Measurements from ENCODE around the gene ITGB3. TPM values are rescaled to one million over a fixed set of nuclear protein-coding genes. Genes with fewer than 3 reads are reported as not detected.

ITGB3 gene
- total and polyA plus RNA-seq, 2 of the 8 experiments (the other 6 are each of a cell fraction or from before 2014, with no cell fraction given): 0.08 to 0.09 TPM

DNA sequence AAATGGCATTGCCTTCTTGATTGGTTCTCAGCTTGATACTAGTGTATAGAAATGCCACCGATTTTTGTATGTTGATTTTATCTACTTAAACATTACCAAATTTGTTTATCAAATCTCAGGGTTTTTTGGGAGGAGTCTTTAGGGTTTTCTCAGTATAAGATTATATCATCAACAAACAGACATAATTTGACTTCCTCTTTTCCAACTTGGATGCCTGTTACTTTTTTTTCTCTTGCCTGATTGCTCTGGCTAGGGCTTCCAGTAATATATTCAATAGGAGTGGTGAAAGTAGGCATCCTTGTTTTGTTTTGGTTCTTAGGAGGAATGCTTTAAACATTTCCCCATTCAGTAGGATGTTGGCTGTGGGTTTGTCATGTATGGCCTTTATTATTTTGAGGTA, 99.2 kb downstream of the ITGB3 start (continued):
- TF ChIP-seq EP300 (IDR thresholded peaks at IDR 0.05; ENCODE audit: borderline replicate concordance in 1 of 2, low read depth in 2 of 2, low read length in 2 of 2): no peak
- no peak for TF ChIP-seq POU5F1 (IDR thresholded peaks at IDR 0.05; ENCODE audit: low read depth, low read length)
- TF ChIP-seq, protein P1, sequence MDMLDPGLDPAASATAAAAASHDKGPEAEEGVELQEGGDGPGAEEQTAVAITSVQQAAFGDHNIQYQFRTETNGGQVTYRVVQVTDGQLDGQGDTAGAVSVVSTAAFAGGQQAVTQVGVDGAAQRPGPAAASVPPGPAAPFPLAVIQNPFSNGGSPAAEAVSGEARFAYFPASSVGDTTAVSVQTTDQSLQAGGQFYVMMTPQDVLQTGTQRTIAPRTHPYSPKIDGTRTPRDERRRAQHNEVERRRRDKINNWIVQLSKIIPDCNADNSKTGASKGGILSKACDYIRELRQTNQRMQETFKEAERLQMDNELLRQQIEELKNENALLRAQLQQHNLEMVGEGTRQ (IDR thresholded peaks at IDR 0.05; ENCODE audit: low read length): no peak
- no peak for TF ChIP-seq CREB1 (IDR thresholded peaks at IDR 0.05)
- no peak for TF ChIP-seq POLR2A (IDR thresholded peaks at IDR 0.05; ENCODE audit: control extremely low read depth in 1 of 2, low read depth in 2 of 2, low read length in 2 of 2)
